ENCODE results near the gene ZCCHC13.
"Not testable (repeated sequence)": the region's sequence is repeated elsewhere in the genome, so short reads cannot be mapped to it uniquely, and the experiment has no call there.

Gene ZCCHC13

GRCh38 chrX:74324131-74324530, 20.2 kb downstream of the ZCCHC13 start:
- DNase-seq: no peak

- no peak for DNase-seq
Measured at GRCh38 chrX:74325130-74326059, 21.4 kb downstream of the ZCCHC13 start.

- no peak for DNase-seq
Measured at GRCh38 chrX:74338852-74339251, 34.9 kb downstream of the ZCCHC13 start.

- DNase-seq: no peak
Measured at GRCh38 chrX:74340051-74340450, 36.1 kb downstream of the ZCCHC13 start.

GRCh38 chrX:74342211-74342610, 38.2 kb downstream of the ZCCHC13 start:
- DNase-seq: not testable (repeated sequence)

- peak in 1 of 2 experiments; percentile 22 for DNase-seq
Measured at GRCh38 chrX:74343343-74344279, 39.6 kb downstream of the ZCCHC13 start.

GRCh38 chrX:74344280-74344622, 40.3 kb downstream of the ZCCHC13 start:
- no peak for DNase-seq

- no peak for DNase-seq
Measured at GRCh38 chrX:74346088-74346487, 42.1 kb downstream of the ZCCHC13 start.

- no peak for DNase-seq
Measured at GRCh38 chrX:74349387-74349786, 45.4 kb downstream of the ZCCHC13 start.

GRCh38 chrX:74351760-74352159, 47.8 kb downstream of the ZCCHC13 start:
- no peak for DNase-seq

GRCh38 chrX:74353984-74354383, 50.0 kb downstream of the ZCCHC13 start:
- no peak for DNase-seq

Measured in NCI-H1930 (cell line).